ENCODE measurements around the gene PANK3.
"Not testable (repeated sequence)": the region's sequence is repeated elsewhere in the genome, so short reads cannot be mapped to it uniquely, and the experiment has no call there.

Gene PANK3

GRCh38 chr5:168592014-168592368, 12.8 kb upstream of the PANK3 start:
- DNase-seq (ENCODE audit: low spot score): peak; percentile 52

GRCh38 chr5:168591302-168592013, 12.3 kb upstream of the PANK3 start:
- DNase-seq (ENCODE audit: low spot score): no peak

GRCh38 chr5:168590666-168591065, 11.5 kb upstream of the PANK3 start:
- DNase-seq (ENCODE audit: low spot score): no peak

- DNase-seq (ENCODE audit: low spot score): no peak
These were observed 8.8 kb upstream of the PANK3 start for GRCh38 chr5:168587987-168588386.

GRCh38 chr5:168585119-168585856, 6.1 kb upstream of the PANK3 start:
- no peak for DNase-seq (ENCODE audit: low spot score)

- DNase-seq (ENCODE audit: low spot score): no peak
These were observed 4.7 kb upstream of the PANK3 start for GRCh38 chr5:168583742-168584482.

- not testable (repeated sequence) for DNase-seq (ENCODE audit: low spot score)
These were observed 1.8 kb upstream of the PANK3 start for GRCh38 chr5:168580814-168581469.

GRCh38 chr5:168580227-168580508, 1.0 kb upstream of the PANK3 start:
- no peak for DNase-seq (ENCODE audit: low spot score)

GRCh38 chr5:168579488-168580226, 489 bp upstream of the PANK3 start:
- peak; percentile 99 for DNase-seq (ENCODE audit: low spot score)

GRCh38 chr5:168578006-168578405, 1.2 kb downstream of the PANK3 start:
- peak; percentile 30 for DNase-seq (ENCODE audit: low spot score)

GRCh38 chr5:168575391-168576372, 3.5 kb downstream of the PANK3 start:
- no peak for DNase-seq (ENCODE audit: low spot score)

GRCh38 chr5:168574156-168574555, 5.0 kb downstream of the PANK3 start:
- not testable (repeated sequence) for DNase-seq (ENCODE audit: low spot score)

- DNase-seq (ENCODE audit: low spot score): not testable (repeated sequence)
These were observed 5.5 kb downstream of the PANK3 start for GRCh38 chr5:168573663-168574062.

GRCh38 chr5:168570490-168571328, 8.5 kb downstream of the PANK3 start:
- DNase-seq (ENCODE audit: low spot score): no peak

GRCh38 chr5:168568738-168569137, 10.4 kb downstream of the PANK3 start:
- no peak for DNase-seq (ENCODE audit: low spot score)

- no peak for DNase-seq (ENCODE audit: low spot score)
These were observed 15.2 kb downstream of the PANK3 start for GRCh38 chr5:168563959-168564358.

GRCh38 chr5:168562279-168562678, 16.9 kb downstream of the PANK3 start:
- no peak for DNase-seq (ENCODE audit: low spot score)

- no peak for DNase-seq (ENCODE audit: low spot score)
These were observed 21.8 kb downstream of the PANK3 start for GRCh38 chr5:168557389-168557788.

- no peak for DNase-seq (ENCODE audit: low spot score)
These were observed 25.6 kb downstream of the PANK3 start for GRCh38 chr5:168553377-168554130.

Data from GM03348 (cell line).